NCI-H1930 (cell line): Measurements from ENCODE around the gene MYRF.

Experiments used
- DNase-seq, 2 experiments: peaks; one replicate each; lab custom pipeline; 2025; lab: John Stamatoyannopoulos, UW

MYRF gene

GRCh38 chr11:61752117-61752924 lies at the start of gene MYRF:
Gene MYRF (plus strand): TSS chr11:61752636. CDS start chr11:61752745, 109 bp downstream.
- peak; percentile 50 to 78 for DNase-seq

- no peak for DNase-seq
Measured at GRCh38 chr11:61702701-61703312, 49.6 kb upstream of the MYRF start.

- no peak for DNase-seq
Measured at GRCh38 chr11:61704838-61705237, 47.6 kb upstream of the MYRF start.

- DNase-seq, result no peak
Measured at GRCh38 chr11:61706452-61707400, 45.7 kb upstream of the MYRF start.

- no peak for DNase-seq
Measured at GRCh38 chr11:61707574-61707973, 44.9 kb upstream of the MYRF start.

GRCh38 chr11:61709110-61709509 lies 43.3 kb upstream of the MYRF start:
- no peak for DNase-seq

GRCh38 chr11:61709572-61709971 lies 42.9 kb upstream of the MYRF start:
- no peak for DNase-seq

- no peak for DNase-seq
Measured at GRCh38 chr11:61710019-61710418, 42.4 kb upstream of the MYRF start.

- DNase-seq, result no peak
Measured at GRCh38 chr11:61711037-61711436, 41.4 kb upstream of the MYRF start.

GRCh38 chr11:61711498-61711897 lies 40.9 kb upstream of the MYRF start:
- no peak for DNase-seq

GRCh38 chr11:61712314-61712713 lies 40.1 kb upstream of the MYRF start:
- DNase-seq, result no peak

GRCh38 chr11:61712846-61713245 lies 39.6 kb upstream of the MYRF start:
- no peak for DNase-seq

- DNase-seq, result no peak
Measured at GRCh38 chr11:61713464-61713863, 39.0 kb upstream of the MYRF start.

GRCh38 chr11:61713906-61714305 lies 38.5 kb upstream of the MYRF start:
- DNase-seq, result no peak

- DNase-seq, result no peak
Measured at GRCh38 chr11:61714316-61714715, 38.1 kb upstream of the MYRF start.

- no peak for DNase-seq
Measured at GRCh38 chr11:61714916-61715315, 37.5 kb upstream of the MYRF start.

GRCh38 chr11:61715867-61716266 lies 36.6 kb upstream of the MYRF start:
- no peak for DNase-seq

GRCh38 chr11:61716478-61717285 lies 35.8 kb upstream of the MYRF start:
- DNase-seq, result no peak

GRCh38 chr11:61717286-61718033 lies 35.0 kb upstream of the MYRF start:
- no peak for DNase-seq

GRCh38 chr11:61718046-61718531 lies 34.3 kb upstream of the MYRF start:
- no peak for DNase-seq
